Esophagus muscularis mucosa (tissue), 4 donors: ENCODE data around the gene ANKRD23.

Experiments
- EP300 ChIP-seq: sonication (generic); formaldehyde crosslinking; IDR thresholded peaks from one replicate; pipeline ENCODE4 v1.6.1; 2017; ENCODE audit warnings: antibody characterized with exemption
- POLR2A ChIP-seq: fragments of 450-650 bp; IDR thresholded peaks from one replicate; pipeline ENCODE4 v1.6.1; 2017; ENCODE audit warnings: antibody characterized with exemption, moderate library complexity, mild to moderate bottlenecking, low read depth
- POLR2AphosphoS5 ChIP-seq, 2 donors: sonication (generic); formaldehyde crosslinking; IDR thresholded peaks; one replicate each; pipeline ENCODE4 v1.6.1; 2017; ENCODE audit warnings: antibody characterized with exemption in 2 of 2
- TF ChIP-seq, protein P1 (sequence below), 3 experiments: fragments of 200-600 bp in 2 of 3; fragments of 450-650 bp in 1 of 3; sonication (generic) in 2 of 3; IDR thresholded peaks; one replicate each; pipeline ENCODE4 v1.5.1; 2017 to 2019; ENCODE audit warnings: antibody characterized with exemption in 3 of 3, mild to moderate bottlenecking in 2 of 3, moderate library complexity in 1 of 3

DNA sequence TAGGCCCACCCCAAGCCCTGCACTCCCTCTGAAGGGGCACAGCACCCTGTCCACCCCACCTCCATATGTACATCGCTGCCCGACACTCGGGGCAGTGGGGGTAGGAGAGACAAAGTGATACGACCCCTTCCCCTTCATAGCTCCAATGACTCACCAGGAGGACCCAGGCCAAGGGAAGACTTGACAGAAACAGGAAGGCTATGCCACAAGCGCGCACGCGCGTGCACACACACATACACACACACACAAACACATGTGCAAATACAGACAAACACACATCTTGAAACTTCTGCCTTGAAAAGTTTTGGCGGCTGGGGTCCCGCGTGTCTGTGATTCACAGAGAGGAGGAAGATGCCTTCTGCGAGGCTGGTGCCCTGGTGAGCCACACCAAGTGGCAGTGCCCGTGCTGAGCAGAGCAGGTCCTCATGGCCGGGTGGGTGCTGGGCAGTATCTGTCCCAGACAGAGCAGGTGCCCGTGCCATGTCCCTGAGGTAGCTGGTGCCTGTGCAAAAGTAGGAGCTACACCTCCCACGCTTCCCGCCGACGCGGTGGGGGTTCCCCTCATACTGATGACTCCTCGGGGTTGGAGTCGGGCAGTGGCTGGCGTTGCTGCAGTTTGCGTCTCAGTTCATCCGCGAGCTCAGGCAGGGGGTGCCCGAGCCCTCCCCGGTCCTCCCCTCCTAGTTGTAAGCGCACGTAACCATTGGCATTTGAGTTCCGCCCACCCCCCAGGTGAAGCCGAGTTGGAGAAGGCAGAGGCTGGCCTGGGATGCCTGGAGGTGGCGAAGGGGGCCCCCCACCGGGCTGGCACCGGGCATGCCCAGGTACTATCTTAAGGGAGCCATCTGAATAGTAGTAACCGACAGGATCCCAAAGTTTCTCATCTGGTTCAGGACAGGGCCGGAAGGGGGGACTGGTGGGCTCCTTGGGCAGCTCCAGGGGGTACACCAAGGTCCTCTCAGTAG is 16.5 kb upstream of the ANKRD23 start:
- TF ChIP-seq, protein P1, sequence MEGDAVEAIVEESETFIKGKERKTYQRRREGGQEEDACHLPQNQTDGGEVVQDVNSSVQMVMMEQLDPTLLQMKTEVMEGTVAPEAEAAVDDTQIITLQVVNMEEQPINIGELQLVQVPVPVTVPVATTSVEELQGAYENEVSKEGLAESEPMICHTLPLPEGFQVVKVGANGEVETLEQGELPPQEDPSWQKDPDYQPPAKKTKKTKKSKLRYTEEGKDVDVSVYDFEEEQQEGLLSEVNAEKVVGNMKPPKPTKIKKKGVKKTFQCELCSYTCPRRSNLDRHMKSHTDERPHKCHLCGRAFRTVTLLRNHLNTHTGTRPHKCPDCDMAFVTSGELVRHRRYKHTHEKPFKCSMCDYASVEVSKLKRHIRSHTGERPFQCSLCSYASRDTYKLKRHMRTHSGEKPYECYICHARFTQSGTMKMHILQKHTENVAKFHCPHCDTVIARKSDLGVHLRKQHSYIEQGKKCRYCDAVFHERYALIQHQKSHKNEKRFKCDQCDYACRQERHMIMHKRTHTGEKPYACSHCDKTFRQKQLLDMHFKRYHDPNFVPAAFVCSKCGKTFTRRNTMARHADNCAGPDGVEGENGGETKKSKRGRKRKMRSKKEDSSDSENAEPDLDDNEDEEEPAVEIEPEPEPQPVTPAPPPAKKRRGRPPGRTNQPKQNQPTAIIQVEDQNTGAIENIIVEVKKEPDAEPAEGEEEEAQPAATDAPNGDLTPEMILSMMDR (IDR thresholded peaks at IDR 0.05): no peak
- TF ChIP-seq POLR2A (no peak), EP300 (no peak), POLR2AphosphoS5 (IDR thresholded peaks at IDR 0.05) (peak in 1 of 2 donors; percentile 45)
